K562 (cell line): ENCODE results near the gene PRDM1. TPM values are rescaled to one million over a fixed set of nuclear protein-coding genes. Genes with fewer than 3 reads are reported as not detected.
A peak's percentile ranks its signal among the peaks of the same experiment; 100 is the strongest.

ENCODE experiments used
- C11orf30 ChIP-seq: fragments of 450-650 bp; IDR thresholded peaks from 2 replicates; pipeline ENCODE4 v1.6.1; 2016; ENCODE audit warnings: low read depth, mild to moderate bottlenecking
- CBFA2T2 ChIP-seq: fragments of 450-650 bp; conservative IDR thresholded peaks from 2 replicates; pipeline ENCODE4 v1.6.1; 2017; ENCODE audit warnings: mild to moderate bottlenecking
- EP300 ChIP-seq: IDR thresholded peaks from 2 replicates; pipeline ENCODE4 v1.6.1; 2012; ENCODE audit warnings: low read length, improper control_type of control experiment
- EP400 ChIP-seq: fragments of 450-650 bp; IDR thresholded peaks from 2 replicates; pipeline ENCODE4 v1.6.1; 2017; ENCODE audit warnings: antibody characterized with exemption, mild to moderate bottlenecking, moderate library complexity
- JUNB ChIP-seq: fragments of 450-650 bp; formaldehyde crosslinking; conservative IDR thresholded peaks from 2 replicates; pipeline ENCODE4 v1.4.0; 2020; ENCODE audit warnings: mild to moderate bottlenecking
- MAFG ChIP-seq: fragments of 450-650 bp; conservative IDR thresholded peaks from 2 replicates; pipeline ENCODE4 v1.6.1; 2016; ENCODE audit warnings: missing genetic modification characterization, missing compliant biosample characterization
- NCOR1 ChIP-seq: fragments of 450-650 bp; IDR thresholded peaks from 2 replicates; pipeline ENCODE4 v1.6.1; 2016; ENCODE audit warnings: mild to moderate bottlenecking, moderate library complexity
- PHB2 ChIP-seq: fragments of 450-650 bp; IDR thresholded peaks from 2 replicates; pipeline ENCODE4 v1.6.1; 2017; ENCODE audit warnings: low read depth
- SMARCA4 ChIP-seq: fragments of 450-650 bp; IDR thresholded peaks from 2 replicates; pipeline ENCODE4 v1.6.1; 2016
- SOX6 ChIP-seq: fragments of 450-650 bp; IDR thresholded peaks from 2 replicates; pipeline ENCODE4 v1.6.1; 2014; ENCODE audit warnings: mild to moderate bottlenecking
- TEAD4 ChIP-seq, 2 experiments: sonication (generic) in 1 of 2; formaldehyde crosslinking in 1 of 2; IDR thresholded peaks; 2 replicates each; pipeline versions ENCODE4 v1.6.1 to v1.8.0; 2012 to 2022; ENCODE audit warnings: borderline replicate concordance in 1 of 2, inconsistent platforms in 1 of 2, low read length in 1 of 2, mild to moderate bottlenecking in 1 of 2, missing genetic modification reagents in 1 of 2
- TRIM24 ChIP-seq, 2 experiments: fragments of 450-650 bp; IDR thresholded peaks; 2 replicates each; pipeline ENCODE4 v1.6.1; 2016
- polyA plus RNA-seq, 8 experiments: library from polyadenylated mRNA; depleted of rRNA in 4 of 8; stranded (reverse) in 5 of 8; unstranded in 3 of 8; fragments of >200 nt; fragmentation: Nextera tagmentation in 2 of 8; fragmentation: Illumina TruSeq in 1 of 8; extraction: Ambion mirVana in 2 of 8; extraction: Trizol in 1 of 8; gene quantifications; 2 replicates each; pipeline versions ENCODE4 v1.2.1 to v1.2.3, GENCODE V29; 2011 to 2014; ENCODE audit warnings: inconsistent platforms in 1 of 8, missing spikeins in 1 of 8
- total RNA-seq, 7 experiments: library from RNA; depleted of rRNA in 6 of 7; stranded (reverse); fragments of >200 nt in 6 of 7; fragmentation: Illumina TruSeq in 2 of 7; extraction: Trizol in 2 of 7; gene quantifications; 2 replicates each; pipeline versions ENCODE4 v1.2.1 to v1.2.3, GENCODE V29; 2011 to 2021; ENCODE audit warnings: low replicate concordance in 1 of 7
- TF ChIP-seq, protein P1 (sequence below): fragments of 250-450 bp; sonication (Bioruptor Pico); IDR thresholded peaks from 2 replicates; pipeline ENCODE4 v1.8.0; 2021; ENCODE audit warnings: moderate library complexity, mild to moderate bottlenecking, inconsistent platforms
- TF ChIP-seq, protein P2 (sequence below): fragments of 250-450 bp; sonication (Bioruptor Pico); IDR thresholded peaks from 2 replicates; pipeline ENCODE4 v1.8.0; 2022; ENCODE audit warnings: inconsistent platforms, mild to moderate bottlenecking, moderate library complexity, borderline replicate concordance
- TF ChIP-seq, protein P3 (sequence below): fragments of 450-650 bp; IDR thresholded peaks from 2 replicates; pipeline ENCODE4 v1.6.1; 2016; ENCODE audit warnings: low read depth

PRDM1 gene
- total and polyA plus RNA-seq, 9 of the 15 experiments (the other 6 are each of a cell fraction or from before 2014, with no cell fraction given) = 0.09 to 0.89 (median 0.27) TPM

DNA sequence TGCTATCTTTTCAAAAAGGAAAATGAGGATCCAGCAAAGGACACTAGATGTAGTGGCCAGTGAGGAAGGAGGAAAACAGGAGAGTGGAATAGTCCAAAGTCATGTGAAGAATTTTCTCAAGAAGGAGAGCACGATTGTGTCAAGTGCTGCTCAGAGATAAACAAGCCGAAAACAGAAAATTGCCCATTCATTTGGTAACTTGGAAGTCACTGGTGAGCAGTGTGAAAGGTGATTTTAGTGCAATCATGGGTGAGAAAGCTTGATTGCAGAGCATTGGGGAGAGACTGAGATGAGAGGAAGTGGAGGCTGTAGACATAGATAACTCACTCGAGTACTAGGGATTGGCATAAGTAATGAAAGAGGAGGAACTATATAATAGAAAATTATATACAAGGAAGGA is 26.0 kb upstream of the PRDM1 start (continued):
- TF ChIP-seq TRIM24 (IDR thresholded peaks at IDR 0.05) (peak in 1 of 2 experiments; percentile 27; a peak in 1 of 4 replicates), NCOR1 (peak; percentile 62; the same call in 1 of the 2 replicates), CBFA2T2 (peak; percentile 55), C11orf30 (peak; percentile 21; the same call in 1 of the 2 replicates), JUNB (CRISPR knock-in tag) (no peak), SOX6 (0 out of 2 replicates have a peak, but pooled peaks have one; percentile 20), TEAD4 (IDR thresholded peaks at IDR 0.05; ENCODE audit: low read length) (0 out of 2 replicates have a peak, but pooled peaks have one; percentile 18), TEAD4 (CRISPR knock-in tag; IDR thresholded peaks at IDR 0.05; ENCODE audit: borderline replicate concordance) (no peak), SMARCA4 (peak; percentile 38; the same call in 1 of the 2 replicates), MAFG (tag) (peak; percentile 57; the same call in 1 of the 2 replicates), PHB2 (no peak), EP300 (0 out of 2 replicates have a peak, but pooled peaks have one; percentile 6), EP400 (no peak)
- TF ChIP-seq, protein P1, sequence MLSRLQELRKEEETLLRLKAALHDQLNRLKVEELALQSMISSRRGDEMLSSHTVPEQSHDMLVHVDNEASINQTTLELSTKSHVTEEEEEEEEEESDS (CRISPR knock-in tag) = no peak
- TF ChIP-seq, protein P2, sequence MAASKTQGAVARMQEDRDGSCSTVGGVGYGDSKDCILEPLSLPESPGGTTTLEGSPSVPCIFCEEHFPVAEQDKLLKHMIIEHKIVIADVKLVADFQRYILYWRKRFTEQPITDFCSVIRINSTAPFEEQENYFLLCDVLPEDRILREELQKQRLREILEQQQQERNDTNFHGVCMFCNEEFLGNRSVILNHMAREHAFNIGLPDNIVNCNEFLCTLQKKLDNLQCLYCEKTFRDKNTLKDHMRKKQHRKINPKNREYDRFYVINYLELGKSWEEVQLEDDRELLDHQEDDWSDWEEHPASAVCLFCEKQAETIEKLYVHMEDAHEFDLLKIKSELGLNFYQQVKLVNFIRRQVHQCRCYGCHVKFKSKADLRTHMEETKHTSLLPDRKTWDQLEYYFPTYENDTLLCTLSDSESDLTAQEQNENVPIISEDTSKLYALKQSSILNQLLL (CRISPR knock-in tag) = no peak
- TF ChIP-seq, protein P3, sequence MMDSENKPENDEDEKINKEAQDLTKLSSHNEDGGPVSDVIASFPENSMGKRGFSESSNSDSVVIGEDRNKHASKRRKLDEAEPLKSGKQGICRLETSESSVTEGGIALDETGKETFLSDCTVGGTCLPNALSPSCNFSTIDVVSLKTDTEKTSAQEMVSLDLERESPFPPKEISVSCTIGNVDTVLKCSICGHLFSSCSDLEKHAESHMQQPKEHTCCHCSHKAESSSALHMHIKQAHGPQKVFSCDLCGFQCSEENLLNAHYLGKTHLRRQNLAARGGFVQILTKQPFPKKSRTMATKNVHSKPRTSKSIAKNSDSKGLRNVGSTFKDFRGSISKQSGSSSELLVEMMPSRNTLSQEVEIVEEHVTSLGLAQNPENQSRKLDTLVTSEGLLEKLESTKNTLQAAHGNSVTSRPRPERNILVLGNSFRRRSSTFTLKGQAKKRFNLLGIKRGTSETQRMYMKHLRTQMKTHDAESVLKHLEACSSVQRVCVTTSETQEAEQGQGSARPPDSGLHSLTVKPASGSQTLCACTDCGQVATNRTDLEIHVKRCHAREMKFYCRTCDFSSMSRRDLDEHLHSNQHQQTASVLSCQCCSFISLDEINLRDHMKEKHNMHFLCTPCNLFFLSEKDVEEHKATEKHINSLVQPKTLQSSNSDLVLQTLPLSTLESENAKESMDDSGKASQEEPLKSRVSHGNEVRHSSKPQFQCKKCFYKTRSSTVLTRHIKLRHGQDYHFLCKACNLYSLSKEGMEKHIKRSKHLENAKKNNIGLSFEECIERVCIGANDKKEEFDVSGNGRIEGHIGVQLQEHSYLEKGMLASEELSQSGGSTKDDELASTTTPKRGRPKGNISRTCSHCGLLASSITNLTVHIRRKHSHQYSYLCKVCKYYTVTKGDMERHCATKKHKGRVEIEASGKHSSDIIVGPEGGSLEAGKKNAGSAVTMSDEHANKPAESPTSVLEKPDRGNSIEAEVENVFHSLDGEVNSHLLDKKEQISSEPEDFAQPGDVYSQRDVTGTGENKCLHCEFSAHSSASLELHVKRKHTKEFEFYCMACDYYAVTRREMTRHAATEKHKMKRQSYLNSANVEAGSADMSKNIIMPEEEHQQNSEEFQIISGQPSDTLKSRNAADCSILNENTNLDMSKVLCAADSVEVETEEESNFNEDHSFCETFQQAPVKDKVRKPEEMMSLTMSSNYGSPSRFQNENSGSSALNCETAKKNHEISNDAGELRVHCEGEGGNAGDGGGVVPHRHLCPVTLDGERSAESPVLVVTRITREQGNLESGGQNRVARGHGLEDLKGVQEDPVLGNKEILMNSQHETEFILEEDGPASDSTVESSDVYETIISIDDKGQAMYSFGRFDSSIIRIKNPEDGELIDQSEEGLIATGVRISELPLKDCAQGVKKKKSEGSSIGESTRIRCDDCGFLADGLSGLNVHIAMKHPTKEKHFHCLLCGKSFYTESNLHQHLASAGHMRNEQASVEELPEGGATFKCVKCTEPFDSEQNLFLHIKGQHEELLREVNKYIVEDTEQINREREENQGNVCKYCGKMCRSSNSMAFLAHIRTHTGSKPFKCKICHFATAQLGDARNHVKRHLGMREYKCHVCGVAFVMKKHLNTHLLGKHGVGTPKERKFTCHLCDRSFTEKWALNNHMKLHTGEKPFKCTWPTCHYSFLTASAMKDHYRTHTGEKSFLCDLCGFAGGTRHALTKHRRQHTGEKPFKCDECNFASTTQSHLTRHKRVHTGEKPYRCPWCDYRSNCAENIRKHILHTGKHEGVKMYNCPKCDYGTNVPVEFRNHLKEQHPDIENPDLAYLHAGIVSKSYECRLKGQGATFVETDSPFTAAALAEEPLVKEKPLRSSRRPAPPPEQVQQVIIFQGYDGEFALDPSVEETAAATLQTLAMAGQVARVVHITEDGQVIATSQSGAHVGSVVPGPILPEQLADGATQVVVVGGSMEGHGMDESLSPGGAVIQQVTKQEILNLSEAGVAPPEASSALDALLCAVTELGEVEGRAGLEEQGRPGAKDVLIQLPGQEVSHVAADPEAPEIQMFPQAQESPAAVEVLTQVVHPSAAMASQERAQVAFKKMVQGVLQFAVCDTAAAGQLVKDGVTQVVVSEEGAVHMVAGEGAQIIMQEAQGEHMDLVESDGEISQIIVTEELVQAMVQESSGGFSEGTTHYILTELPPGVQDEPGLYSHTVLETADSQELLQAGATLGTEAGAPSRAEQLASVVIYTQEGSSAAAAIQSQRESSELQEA = no peak
